Panc1 (cell line): ENCODE measurements around the gene FADS2. TPM values are rescaled to one million over a fixed set of nuclear protein-coding genes. Genes with fewer than 3 reads are reported as not detected.

Experiments used
- ATAC-seq: fragments of 200-7000 bp; cut with Tn5 transposase; 2 replicates; pipeline ENCODE4 v1.9.1; 2020; ENCODE audit warnings: mild to moderate bottlenecking, moderate library complexity
- BruUV-seq: library from RNA; stranded (reverse); fragments of 400-500 nt; replicated peaks from 2 replicates; lab custom pipeline; 2021; lab: Mats Ljungman, UMichigan
- CTCF ChIA-PET: fragments of 300-600 bp; sonication (Branson Sonifier 250); formaldehyde crosslinking; loops from one replicate; lab custom pipeline; 2022; ENCODE audit warnings: antibody characterized with exemption; lab: Charles Lee
- POLR2A ChIA-PET: fragments of 300-600 bp; sonication (Branson Sonifier 250); formaldehyde crosslinking; loops from one replicate; lab custom pipeline; 2022; ENCODE audit warnings: antibody characterized with exemption; lab: Charles Lee
- DNase-seq: peaks from one replicate; pipeline ENCODE4 v3.0.0-alpha.2; 2010; ENCODE audit warnings: low read depth, low spot score
- H3K27ac ChIP-seq: 2 replicates; pipeline ENCODE4 v1.5.1; 2011; ENCODE audit warnings: mild to moderate bottlenecking, low read length, inconsistent platforms
- H3K27me3 ChIP-seq: fragments of 200-500 bp; sonication (Bioruptor generic); 2 replicates; pipeline ENCODE4 v1.6.0; 2014; ENCODE audit warnings: low read length, inconsistent platforms; ENCODE audit not compliant: control insufficient read depth, insufficient read depth
- H3K36me3 ChIP-seq: fragments of 200-500 bp; sonication (Bioruptor generic); 2 replicates; pipeline ENCODE4 v1.5.1; 2014; ENCODE audit warnings: inconsistent platforms, mild to moderate bottlenecking, low read length, moderate library complexity; ENCODE audit not compliant: control insufficient read depth, insufficient read depth
- H3K4me1 ChIP-seq: 2 replicates; pipeline ENCODE4 v1.5.1; 2011; ENCODE audit warnings: inconsistent platforms, mild to moderate bottlenecking, low read length, moderate library complexity; ENCODE audit not compliant: control insufficient read depth, insufficient read depth
- H3K4me3 ChIP-seq, 2 experiments: 2 replicates each; pipeline ENCODE4 v1.5.1; 2011 to 2012; ENCODE audit warnings: low read depth in 2 of 2, low read length in 2 of 2, mild to moderate bottlenecking in 2 of 2, inconsistent platforms in 1 of 2, moderate library complexity in 1 of 2
- H3K9me3 ChIP-seq: fragments of 200-500 bp; sonication (Bioruptor generic); 2 replicates; pipeline ENCODE4 v1.5.1; 2014; ENCODE audit warnings: low read depth, mild to moderate bottlenecking, inconsistent platforms, low read length, moderate library complexity; ENCODE audit not compliant: control insufficient read depth, insufficient read depth
- POLR2AphosphoS5 ChIP-seq: IDR thresholded peaks from 2 replicates; pipeline ENCODE4 v1.6.1; 2012; ENCODE audit warnings: mild to moderate bottlenecking, low read depth, low read length, moderate library complexity
- SIN3A ChIP-seq: IDR thresholded peaks from 2 replicates; pipeline ENCODE4 v1.6.1; 2012; ENCODE audit warnings: low read depth, mild to moderate bottlenecking, low read length, moderate library complexity, borderline replicate concordance; ENCODE audit not compliant: insufficient read depth
- TCF7L2 ChIP-seq: IDR thresholded peaks from 2 replicates; pipeline ENCODE4 v1.6.1; 2011; ENCODE audit warnings: mild to moderate bottlenecking, low read depth, low read length, inconsistent platforms
- in situ Hi-C: cut with HindIII; loops from 2 replicates; pipeline ENCODE4 v1.10.0; 2016; ENCODE audit warnings: low sequenced_read_pairs, low pct_unique_long_range_greater_than_20kb
- intact Hi-C: fragments of 100-400 bp; cut with micrococcal nuclease; formaldehyde crosslinking; loops from one replicate; pipeline ENCODE4 v1.10.0; 2022; ENCODE audit not compliant: unreplicated experiment
- total RNA-seq: library from RNA; stranded (reverse); gene quantifications from one replicate; pipeline ENCODE4 v1.2.1, GENCODE V29; 2021; ENCODE audit not compliant: unreplicated experiment
- TF ChIP-seq, protein P1 (sequence below), 2 experiments: IDR thresholded peaks; 2 replicates each; pipeline ENCODE4 v1.6.1; 2011 to 2012; ENCODE audit warnings: low read depth in 2 of 2, control low read depth in 1 of 2, low read length in 1 of 2, mild to moderate bottlenecking in 1 of 2, moderate library complexity in 1 of 2; ENCODE audit not compliant: insufficient read depth in 1 of 2
- TF ChIP-seq, protein P2 (sequence below): fragments of 450-650 bp; IDR thresholded peaks from 2 replicates; pipeline ENCODE4 v1.5.1; 2017; ENCODE audit warnings: mild to moderate bottlenecking

FADS2 gene
- total RNA-seq, 1 experiment from 2014 or later = 679 TPM

DNA sequence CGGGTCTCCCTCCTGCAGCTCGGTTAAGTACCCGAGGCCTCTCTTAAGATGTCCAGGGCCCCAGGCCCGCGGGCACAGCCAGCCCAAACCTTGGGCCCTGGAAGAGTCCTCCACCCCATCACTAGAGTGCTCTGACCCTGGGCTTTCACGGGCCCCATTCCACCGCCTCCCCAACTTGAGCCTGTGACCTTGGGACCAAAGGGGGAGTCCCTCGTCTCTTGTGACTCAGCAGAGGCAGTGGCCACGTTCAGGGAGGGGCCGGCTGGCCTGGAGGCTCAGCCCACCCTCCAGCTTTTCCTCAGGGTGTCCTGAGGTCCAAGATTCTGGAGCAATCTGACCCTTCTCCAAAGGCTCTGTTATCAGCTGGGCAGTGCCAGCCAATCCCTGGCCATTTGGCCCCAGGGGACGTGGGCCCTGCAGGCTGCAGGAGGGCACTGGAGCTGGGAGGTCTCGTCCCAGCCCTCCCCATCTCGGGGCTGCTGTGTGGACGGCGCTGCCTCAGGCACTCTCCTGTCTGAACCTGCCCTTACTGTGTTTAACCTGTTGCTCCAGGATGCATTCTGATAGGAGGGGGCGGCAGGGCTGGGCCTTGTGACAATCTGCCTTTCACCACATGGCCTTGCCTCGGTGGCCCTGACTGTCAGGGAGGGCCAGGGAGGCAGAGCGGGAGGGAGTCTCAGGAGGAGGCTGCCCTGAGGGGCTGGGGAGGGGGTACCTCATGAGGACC lies 38.3 kb downstream of the FADS2 start:
- no peaks in the 10 kb centered on the region for H3K9me3 ChIP-seq
- no peaks in the 10 kb centered on the region for H3K36me3 ChIP-seq
- H3K4me3 ChIP-seq = no peak overlapping the region
- no peaks in the 10 kb centered on the region for H3K27me3 ChIP-seq
- BruUV-seq = no TSS peak
- no peak overlapping the region for H3K27ac ChIP-seq
- CTCF ChIA-PET = interaction anchor here (0.6 kb wide), 1 partner anchor 83 kb away, joined by 7 read pairs; no protein-coding TSS in a partner anchor
- POLR2A ChIA-PET = interaction anchor here (0.6 kb wide), 1 partner anchor 50 kb away, joined by 3 read pairs; the partner anchor contains the start of gene FADS1
- TF ChIP-seq, protein P1, sequence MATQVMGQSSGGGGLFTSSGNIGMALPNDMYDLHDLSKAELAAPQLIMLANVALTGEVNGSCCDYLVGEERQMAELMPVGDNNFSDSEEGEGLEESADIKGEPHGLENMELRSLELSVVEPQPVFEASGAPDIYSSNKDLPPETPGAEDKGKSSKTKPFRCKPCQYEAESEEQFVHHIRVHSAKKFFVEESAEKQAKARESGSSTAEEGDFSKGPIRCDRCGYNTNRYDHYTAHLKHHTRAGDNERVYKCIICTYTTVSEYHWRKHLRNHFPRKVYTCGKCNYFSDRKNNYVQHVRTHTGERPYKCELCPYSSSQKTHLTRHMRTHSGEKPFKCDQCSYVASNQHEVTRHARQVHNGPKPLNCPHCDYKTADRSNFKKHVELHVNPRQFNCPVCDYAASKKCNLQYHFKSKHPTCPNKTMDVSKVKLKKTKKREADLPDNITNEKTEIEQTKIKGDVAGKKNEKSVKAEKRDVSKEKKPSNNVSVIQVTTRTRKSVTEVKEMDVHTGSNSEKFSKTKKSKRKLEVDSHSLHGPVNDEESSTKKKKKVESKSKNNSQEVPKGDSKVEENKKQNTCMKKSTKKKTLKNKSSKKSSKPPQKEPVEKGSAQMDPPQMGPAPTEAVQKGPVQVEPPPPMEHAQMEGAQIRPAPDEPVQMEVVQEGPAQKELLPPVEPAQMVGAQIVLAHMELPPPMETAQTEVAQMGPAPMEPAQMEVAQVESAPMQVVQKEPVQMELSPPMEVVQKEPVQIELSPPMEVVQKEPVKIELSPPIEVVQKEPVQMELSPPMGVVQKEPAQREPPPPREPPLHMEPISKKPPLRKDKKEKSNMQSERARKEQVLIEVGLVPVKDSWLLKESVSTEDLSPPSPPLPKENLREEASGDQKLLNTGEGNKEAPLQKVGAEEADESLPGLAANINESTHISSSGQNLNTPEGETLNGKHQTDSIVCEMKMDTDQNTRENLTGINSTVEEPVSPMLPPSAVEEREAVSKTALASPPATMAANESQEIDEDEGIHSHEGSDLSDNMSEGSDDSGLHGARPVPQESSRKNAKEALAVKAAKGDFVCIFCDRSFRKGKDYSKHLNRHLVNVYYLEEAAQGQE (IDR thresholded peaks at IDR 0.05; ENCODE audit: insufficient read depth in 1 of 2, low read depth in 2 of 2, low read length in 1 of 2) = no peak
- TF ChIP-seq SIN3A (no peak), POLR2AphosphoS5 (no peak), TCF7L2 (no peak)
- TF ChIP-seq, protein P2, sequence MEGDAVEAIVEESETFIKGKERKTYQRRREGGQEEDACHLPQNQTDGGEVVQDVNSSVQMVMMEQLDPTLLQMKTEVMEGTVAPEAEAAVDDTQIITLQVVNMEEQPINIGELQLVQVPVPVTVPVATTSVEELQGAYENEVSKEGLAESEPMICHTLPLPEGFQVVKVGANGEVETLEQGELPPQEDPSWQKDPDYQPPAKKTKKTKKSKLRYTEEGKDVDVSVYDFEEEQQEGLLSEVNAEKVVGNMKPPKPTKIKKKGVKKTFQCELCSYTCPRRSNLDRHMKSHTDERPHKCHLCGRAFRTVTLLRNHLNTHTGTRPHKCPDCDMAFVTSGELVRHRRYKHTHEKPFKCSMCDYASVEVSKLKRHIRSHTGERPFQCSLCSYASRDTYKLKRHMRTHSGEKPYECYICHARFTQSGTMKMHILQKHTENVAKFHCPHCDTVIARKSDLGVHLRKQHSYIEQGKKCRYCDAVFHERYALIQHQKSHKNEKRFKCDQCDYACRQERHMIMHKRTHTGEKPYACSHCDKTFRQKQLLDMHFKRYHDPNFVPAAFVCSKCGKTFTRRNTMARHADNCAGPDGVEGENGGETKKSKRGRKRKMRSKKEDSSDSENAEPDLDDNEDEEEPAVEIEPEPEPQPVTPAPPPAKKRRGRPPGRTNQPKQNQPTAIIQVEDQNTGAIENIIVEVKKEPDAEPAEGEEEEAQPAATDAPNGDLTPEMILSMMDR = no peak
- no peak for DNase-seq
- peaks cover 13% of the 10 kb centered on the region for H3K4me1 ChIP-seq
- in situ Hi-C loops (no loop called here), intact Hi-C loops (no loop called here)
- ATAC-seq = no peak

DNA sequence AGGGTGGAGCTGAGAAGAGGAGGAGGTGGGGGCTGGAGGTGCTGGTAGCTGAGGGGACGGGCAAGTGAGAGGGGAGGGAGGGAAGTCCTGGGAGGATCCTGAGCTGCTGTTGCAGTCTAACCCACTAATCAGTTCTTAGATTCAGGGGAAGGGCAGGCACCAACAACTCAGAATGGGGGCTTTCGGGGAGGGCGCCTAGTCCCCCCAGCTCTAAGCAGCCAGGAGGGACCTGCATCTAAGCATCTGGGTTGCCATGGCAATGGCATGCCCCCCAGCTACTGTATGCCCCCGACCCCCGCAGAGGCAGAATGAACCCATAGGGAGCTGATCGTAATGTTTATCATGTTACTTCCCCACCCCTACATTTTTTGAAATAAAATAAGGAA lies 38.9 kb downstream of the FADS2 start:
- Histone ChIP-seq H3K36me3 (no peaks in the 10 kb centered on the region), H3K27ac (no peak overlapping the region), H3K27me3 (no peaks in the 10 kb centered on the region), H3K4me1 (peaks cover 13% of the 10 kb centered on the region), H3K9me3 (no peaks in the 10 kb centered on the region), H3K4me3 (no peak overlapping the region)
- POLR2A ChIA-PET = interaction anchor here (0.6 kb wide), 1 partner anchor 50 kb away, joined by 3 read pairs; the partner anchor contains the start of gene FADS1
- DNase-seq (no peak), ATAC-seq (no peak)
- BruUV-seq = TSS peak; percentile 77
- intact Hi-C loops (no loop called here), in situ Hi-C loops (no loop called here)
- CTCF ChIA-PET = interaction anchor here (0.6 kb wide), 1 partner anchor 80 kb away, joined by 3 read pairs; no protein-coding TSS in a partner anchor
- TF ChIP-seq, protein P2 = no peak
- TF ChIP-seq, protein P1 (IDR thresholded peaks at IDR 0.05; ENCODE audit: insufficient read depth in 1 of 2, low read depth in 2 of 2, low read length in 1 of 2) = no peak
- no peak for TF ChIP-seq SIN3A
- TF ChIP-seq TCF7L2 = no peak
- no peak for TF ChIP-seq POLR2AphosphoS5
